ENCODE results near the gene NFKBIB.

Gene NFKBIB

DNA sequence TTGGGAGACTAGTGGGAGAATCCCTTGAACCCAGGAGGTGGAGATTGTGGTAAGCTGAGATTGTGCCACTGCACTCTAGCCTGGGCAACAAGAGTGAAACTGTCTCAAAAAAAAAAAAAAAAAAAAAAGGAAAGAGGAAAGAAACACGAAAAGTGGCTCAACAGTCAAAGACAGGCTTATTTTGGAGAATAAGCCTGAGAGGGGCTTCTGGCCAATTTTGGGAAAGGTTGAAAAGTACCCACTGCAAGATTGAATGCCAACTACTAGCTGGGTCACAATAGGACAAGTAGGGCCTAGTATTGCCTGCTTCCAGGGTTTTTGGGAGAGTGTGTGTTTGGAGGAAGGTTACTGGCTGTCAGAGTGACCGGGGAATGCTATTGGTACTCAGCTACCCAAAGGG lies 58.5 kb downstream of the NFKBIB start:
- no peak for DNase-seq (ENCODE audit: low read depth, low spot score)
- TF ChIP-seq, protein P1, sequence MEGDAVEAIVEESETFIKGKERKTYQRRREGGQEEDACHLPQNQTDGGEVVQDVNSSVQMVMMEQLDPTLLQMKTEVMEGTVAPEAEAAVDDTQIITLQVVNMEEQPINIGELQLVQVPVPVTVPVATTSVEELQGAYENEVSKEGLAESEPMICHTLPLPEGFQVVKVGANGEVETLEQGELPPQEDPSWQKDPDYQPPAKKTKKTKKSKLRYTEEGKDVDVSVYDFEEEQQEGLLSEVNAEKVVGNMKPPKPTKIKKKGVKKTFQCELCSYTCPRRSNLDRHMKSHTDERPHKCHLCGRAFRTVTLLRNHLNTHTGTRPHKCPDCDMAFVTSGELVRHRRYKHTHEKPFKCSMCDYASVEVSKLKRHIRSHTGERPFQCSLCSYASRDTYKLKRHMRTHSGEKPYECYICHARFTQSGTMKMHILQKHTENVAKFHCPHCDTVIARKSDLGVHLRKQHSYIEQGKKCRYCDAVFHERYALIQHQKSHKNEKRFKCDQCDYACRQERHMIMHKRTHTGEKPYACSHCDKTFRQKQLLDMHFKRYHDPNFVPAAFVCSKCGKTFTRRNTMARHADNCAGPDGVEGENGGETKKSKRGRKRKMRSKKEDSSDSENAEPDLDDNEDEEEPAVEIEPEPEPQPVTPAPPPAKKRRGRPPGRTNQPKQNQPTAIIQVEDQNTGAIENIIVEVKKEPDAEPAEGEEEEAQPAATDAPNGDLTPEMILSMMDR (IDR thresholded peaks at IDR 0.05; ENCODE audit: low read depth, low read length): no peak
- no peak overlapping the region for H3K4me3 ChIP-seq (ENCODE audit: low read depth, low read length)
- in situ Hi-C loops (cut with HindIII; ENCODE audit: low sequenced_read_pairs): no loop called here

Data from astrocyte of the spinal cord (primary cell).